ENCODE results near the gene AURKAIP1.

DNA sequence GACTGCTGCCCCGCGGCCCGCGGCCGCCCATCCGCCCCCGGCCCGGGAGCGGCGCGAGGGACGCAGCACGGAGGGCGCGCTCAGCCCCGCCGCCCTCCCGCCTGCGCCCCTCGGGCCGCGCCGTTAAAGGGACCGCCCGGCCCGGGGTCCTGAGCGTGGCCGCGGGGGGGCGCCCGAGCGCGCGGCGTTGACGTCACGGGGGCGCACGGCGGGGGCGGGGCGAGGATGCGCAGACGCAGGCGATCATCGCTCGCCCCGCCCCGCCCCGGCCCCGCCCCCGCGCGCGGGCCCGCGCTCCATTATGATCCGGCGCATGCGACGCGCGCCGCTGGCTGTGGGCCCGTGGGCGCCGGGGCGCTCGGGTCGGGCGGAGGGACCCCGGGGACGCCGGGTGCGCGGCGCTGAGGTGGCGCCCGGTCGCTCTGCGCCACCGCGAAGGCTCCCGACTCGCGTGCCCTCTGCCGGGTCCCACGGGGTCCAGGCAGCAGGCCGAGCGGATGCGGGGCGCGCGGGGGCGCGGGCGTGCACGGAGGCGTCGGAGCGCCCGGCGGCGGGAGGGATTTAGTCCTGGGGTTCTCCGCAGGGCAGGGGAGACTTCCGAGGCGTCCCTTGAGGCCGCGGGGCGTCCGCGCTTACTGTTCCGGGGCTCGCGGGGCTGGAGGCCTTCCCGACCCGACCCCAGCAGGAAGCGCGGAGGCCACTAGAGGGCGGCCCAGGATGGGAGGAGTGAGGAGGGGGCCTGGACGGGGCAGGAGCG, 25.6 kb downstream of the AURKAIP1 start, which contains the start of gene DVL1:
- TF ChIP-seq, protein P1, sequence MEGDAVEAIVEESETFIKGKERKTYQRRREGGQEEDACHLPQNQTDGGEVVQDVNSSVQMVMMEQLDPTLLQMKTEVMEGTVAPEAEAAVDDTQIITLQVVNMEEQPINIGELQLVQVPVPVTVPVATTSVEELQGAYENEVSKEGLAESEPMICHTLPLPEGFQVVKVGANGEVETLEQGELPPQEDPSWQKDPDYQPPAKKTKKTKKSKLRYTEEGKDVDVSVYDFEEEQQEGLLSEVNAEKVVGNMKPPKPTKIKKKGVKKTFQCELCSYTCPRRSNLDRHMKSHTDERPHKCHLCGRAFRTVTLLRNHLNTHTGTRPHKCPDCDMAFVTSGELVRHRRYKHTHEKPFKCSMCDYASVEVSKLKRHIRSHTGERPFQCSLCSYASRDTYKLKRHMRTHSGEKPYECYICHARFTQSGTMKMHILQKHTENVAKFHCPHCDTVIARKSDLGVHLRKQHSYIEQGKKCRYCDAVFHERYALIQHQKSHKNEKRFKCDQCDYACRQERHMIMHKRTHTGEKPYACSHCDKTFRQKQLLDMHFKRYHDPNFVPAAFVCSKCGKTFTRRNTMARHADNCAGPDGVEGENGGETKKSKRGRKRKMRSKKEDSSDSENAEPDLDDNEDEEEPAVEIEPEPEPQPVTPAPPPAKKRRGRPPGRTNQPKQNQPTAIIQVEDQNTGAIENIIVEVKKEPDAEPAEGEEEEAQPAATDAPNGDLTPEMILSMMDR (IDR thresholded peaks at IDR 0.05), result peak; percentile 37 to 52 (median 44)
- TF ChIP-seq POLR2A (IDR thresholded peaks at IDR 0.05), result no peak

All from testis (tissue), 2 donors.